Measurements from ENCODE around the gene PARL.
"Not testable (repeated sequence)": the region's sequence is repeated elsewhere in the genome, so short reads cannot be mapped to it uniquely, and the experiment has no call there.

Gene PARL

GRCh38 chr3:183904833-183905780 lies 20.4 kb upstream of the PARL start:
- no peak for DNase-seq

GRCh38 chr3:183898028-183898431 lies 13.3 kb upstream of the PARL start:
- no peak for DNase-seq

GRCh38 chr3:183897606-183898005 lies 12.9 kb upstream of the PARL start:
- DNase-seq, result no peak

GRCh38 chr3:183896610-183897009 lies 11.9 kb upstream of the PARL start:
- DNase-seq, result no peak

- no peak for DNase-seq
Observed at GRCh38 chr3:183896184-183896583, 11.5 kb upstream of the PARL start.

- no peak for DNase-seq
Observed at GRCh38 chr3:183895774-183896173, 11.1 kb upstream of the PARL start.

- no peak for DNase-seq
Observed at GRCh38 chr3:183895296-183895695, 10.6 kb upstream of the PARL start.

- no peak for DNase-seq
Observed at GRCh38 chr3:183892610-183893214, 8.0 kb upstream of the PARL start.

- DNase-seq, result no peak
Observed at GRCh38 chr3:183885766-183886165, 1.1 kb upstream of the PARL start.

GRCh38 chr3:183884097-183884426 lies 618 bp downstream of the PARL start:
- no peak for DNase-seq

- DNase-seq, result no peak
Observed at GRCh38 chr3:183883291-183884096, 1.2 kb downstream of the PARL start.

GRCh38 chr3:183880121-183880520 lies 4.6 kb downstream of the PARL start:
- DNase-seq, result no peak

- DNase-seq, result no peak
Observed at GRCh38 chr3:183879243-183879642, 5.4 kb downstream of the PARL start.

- no peak for DNase-seq
Observed at GRCh38 chr3:183878071-183878470, 6.6 kb downstream of the PARL start.

GRCh38 chr3:183877227-183877626 lies 7.5 kb downstream of the PARL start:
- DNase-seq, result not testable (repeated sequence)

GRCh38 chr3:183875411-183875810 lies 9.3 kb downstream of the PARL start:
- DNase-seq, result no peak

- DNase-seq, result no peak
Observed at GRCh38 chr3:183873914-183874313, 10.8 kb downstream of the PARL start.

- DNase-seq, result no peak
Observed at GRCh38 chr3:183871541-183871940, 13.1 kb downstream of the PARL start.

GRCh38 chr3:183870563-183870962 lies 14.1 kb downstream of the PARL start:
- no peak for DNase-seq

- DNase-seq, result no peak
Observed at GRCh38 chr3:183868796-183869195, 15.9 kb downstream of the PARL start.

GRCh38 chr3:183862610-183863009 lies 22.1 kb downstream of the PARL start:
- no peak for DNase-seq

GRCh38 chr3:183857863-183858262 lies 26.8 kb downstream of the PARL start:
- no peak for DNase-seq

GRCh38 chr3:183854318-183855035 lies 30.2 kb downstream of the PARL start:
- DNase-seq, result no peak
